Amniotic stem cell (primary cell): Measurements from ENCODE around the gene MEI4.
"Not testable (repeated sequence)": the region's sequence is repeated elsewhere in the genome, so short reads cannot be mapped to it uniquely, and the experiment has no call there.

Experiments used
- DNase-seq: peaks from one replicate; lab custom pipeline; 2025; lab: John Stamatoyannopoulos, UW

MEI4 gene

DNA sequence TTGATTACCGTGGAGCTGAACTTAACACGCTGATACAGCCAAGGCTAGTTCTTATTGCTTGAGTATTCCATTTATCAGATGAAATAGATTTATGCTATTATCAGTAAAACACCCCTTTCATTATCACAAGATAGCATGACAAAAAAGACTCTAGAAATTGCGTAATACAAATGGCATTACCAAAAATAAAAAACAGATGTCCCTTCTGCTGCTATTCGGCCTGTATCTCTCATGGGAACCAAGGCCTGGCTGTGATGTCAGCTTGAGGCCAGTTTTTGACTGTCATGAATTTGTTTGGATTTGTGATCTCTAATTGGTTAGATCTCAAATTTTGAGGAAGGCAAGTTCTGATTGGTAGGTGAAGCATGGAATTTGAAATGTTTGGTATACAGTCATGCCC is 25.2 kb downstream of the MEI4 start:
- DNase-seq = no peak

DNA sequence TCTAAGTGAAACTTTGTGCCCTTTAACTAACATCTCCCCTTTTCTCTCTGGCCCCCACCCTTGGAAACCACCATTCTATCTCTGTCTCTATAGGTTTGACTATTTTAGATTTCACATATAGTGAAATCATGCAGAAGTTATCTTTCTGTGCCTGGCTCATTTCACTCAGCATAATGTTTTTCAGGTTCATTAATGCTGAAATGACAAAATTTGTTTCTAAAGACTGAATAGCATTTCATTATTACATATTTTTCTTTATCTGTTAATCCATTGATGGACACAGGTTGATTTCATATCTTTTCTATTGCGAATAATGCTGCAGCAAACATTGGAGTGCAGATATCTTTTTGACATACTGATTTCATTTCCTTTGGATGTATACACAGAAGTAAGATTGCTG is 30.7 kb downstream of the MEI4 start:
- DNase-seq = no peak

DNA sequence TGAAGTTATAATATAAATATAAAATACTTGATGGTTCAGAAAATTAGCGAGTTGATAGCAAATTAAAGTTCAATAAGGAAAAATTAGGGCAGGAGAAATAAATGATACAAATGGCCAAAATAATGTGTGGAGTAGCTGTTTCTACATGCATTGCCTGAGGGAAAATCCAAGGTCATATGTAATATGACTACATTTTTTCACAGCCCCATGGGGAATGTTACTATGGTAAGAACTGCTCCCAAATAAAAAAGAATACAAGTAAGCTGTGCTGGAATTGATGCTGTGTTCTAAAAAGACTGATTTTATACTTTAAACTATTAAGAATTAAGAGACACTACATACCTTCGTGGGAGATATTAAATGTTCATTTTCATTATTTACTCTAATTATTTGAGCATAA is 34.1 kb downstream of the MEI4 start:
- no peak for DNase-seq

DNA sequence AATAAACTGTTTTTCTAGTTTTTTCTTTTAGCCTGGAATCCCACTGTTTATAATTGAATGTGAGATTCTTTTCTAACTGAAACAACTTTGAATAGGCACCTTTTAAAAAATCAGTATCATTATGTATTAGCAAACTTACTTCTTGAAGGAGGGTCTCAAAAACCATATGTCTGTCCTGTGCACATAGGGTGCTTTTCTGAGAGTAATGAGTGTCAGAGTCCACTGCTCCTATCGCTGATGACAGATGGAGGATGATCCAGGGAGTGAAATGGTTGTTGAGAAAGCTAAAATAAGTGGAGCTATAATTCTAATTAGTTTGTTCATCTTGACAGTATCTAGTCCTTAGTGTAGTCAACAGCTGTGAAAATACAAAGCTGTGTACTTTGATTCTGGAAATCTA is 35.8 kb downstream of the MEI4 start:
- no peak for DNase-seq

DNA sequence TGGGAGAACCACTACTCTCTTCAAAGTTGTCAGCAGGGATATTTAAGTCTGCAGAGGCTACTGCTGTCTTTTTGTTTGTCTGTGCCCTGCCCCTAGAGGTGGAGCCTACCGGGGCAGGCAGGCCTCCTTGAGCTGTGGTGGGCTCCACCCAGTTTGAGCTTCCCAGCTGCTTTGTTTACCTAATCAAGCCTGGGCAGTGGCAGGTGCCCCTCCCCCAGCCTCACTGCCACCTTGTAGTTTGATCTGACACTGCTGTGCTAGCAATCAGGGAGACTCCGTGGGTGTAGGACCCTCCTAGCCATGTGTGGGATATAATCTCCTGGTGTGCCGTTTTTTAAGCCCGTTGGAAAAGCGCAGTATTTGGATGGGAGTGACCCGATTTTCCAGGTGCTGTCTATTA is 47.3 kb downstream of the MEI4 start:
- DNase-seq = not testable (repeated sequence)

DNA sequence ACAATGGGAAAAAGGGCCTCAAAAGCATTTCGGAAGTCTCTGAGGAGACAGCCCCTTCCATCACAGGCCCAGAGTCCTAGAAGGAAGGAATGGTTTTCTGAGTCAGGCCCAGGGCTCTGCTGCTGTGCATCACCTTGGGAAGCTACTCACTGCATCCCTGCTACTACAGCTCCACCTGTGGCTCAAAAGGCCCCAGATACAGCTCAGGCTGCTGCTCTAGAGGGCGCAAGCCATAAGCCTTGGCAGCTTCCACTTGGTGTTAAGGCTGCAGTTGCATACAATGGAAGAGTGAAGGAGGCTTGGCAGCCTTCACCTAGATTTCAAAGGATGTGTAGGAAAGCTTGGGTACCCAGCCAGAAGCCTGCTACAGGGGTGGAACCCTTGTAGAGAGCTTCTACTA is 54.8 kb downstream of the MEI4 start:
- no peak for DNase-seq

DNA sequence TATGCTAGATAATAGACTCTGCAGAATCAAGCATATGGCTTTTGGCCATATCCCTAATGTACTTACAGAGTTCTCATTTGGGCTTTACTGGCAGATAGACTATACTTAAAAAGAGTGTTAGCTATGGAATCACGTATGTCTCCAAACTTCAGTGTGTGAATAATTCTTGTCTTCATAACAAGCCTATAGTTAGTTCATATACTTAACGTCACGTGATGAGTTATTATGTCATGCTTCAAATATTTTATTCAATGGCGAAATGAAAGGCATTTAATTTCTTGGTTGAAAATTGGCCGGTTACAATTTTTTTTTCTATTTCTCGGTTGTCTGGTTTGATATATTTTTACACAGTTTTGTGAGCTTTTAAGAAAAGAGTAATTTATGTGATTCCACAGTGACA is 62.7 kb downstream of the MEI4 start:
- DNase-seq = no peak

DNA sequence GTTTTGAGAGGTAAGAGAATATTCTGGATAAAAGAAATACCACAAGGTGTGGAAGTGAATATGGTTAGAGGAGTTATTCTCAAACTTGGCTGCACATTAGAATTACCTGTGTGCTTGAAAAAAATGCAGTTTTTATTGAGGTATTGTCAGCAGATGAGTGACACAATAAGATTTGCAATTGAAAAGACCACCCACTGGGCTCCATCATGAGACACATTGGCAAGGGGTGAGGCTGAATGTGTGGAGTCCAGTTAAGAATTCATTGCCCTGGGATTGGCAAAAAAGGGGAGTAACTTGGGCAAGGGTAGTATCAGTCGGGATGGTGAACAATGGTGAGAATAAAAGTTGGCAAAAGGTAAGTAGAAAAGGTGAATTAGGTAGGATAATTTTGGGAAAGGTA is 63.5 kb downstream of the MEI4 start:
- no peak for DNase-seq

DNA sequence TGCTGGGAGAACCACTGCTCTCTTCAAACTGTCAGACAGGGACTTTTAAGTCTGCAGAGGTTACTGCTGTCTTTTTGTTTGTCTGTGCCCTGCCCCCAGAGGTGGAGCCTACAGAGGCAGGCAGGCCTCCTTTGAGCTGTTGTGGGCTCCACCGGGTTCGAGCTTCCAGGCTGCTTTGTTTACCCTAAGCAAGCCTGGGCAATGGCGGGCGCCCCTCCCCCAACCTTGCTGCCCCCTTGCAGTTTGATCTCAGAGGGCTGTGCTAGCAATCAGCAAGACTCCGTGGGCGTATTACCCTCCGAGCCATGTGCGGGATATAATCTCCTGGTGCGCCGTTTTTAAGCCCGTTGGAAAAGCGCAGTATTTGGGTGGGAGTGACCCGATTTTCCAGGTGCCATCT is 83.2 kb downstream of the MEI4 start:
- not testable (repeated sequence) for DNase-seq

DNA sequence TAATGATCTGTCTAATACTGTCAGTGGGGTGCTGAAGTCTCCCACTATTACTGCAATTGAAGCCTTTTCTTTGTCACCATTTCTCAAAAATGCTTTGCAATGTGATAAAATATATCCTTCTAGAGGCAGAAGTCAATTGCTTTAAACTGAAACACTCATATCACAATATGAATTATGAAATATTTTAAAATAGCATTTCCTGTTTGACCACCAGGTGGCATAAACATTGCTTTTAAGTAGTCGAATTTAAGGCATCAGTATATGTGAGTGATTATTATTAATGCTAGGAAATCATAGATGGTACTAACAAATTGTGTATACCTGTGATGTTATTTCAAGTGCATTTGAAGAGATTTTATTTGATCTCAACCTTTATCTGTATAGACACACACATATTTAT is 87.5 kb downstream of the MEI4 start:
- DNase-seq = peak; percentile 2

DNA sequence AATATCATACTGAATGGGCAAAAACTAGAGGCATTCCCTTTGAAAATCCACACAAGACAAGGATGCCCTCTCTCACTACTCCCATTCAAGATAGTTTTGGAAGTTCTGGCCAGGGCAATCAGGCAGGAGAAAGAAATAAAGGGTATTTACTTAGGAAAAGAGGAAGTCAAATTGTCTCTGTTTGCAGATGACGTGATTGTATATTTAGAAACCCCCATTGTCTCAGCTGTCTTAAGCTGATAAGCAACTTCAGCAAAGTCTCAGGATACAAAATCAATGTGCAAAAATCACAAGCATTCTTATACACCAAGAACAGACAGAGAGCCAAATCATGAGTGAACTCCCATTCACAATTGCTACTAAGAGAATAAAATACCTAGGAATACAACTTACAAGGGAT is 99.3 kb downstream of the MEI4 start:
- DNase-seq = not testable (repeated sequence)

DNA sequence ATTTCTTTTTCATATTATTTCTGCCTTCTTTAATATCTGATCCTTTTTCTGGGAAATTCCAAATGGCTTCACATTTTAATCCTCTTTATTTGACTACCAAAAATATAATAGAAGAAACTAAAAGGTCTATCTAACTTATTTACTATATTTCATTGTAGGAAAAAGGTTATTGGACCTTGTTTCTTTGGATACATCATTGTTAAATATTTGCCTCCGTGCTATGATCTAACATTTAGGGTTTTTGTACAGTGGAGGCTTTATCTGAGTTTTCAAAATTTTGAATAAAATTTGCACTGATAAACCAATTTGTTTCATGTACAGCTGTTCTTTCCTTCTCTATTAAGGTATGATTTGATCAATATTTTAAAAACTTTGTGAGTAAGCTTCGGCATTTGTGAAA is 109.5 kb downstream of the MEI4 start:
- no peak for DNase-seq

DNA sequence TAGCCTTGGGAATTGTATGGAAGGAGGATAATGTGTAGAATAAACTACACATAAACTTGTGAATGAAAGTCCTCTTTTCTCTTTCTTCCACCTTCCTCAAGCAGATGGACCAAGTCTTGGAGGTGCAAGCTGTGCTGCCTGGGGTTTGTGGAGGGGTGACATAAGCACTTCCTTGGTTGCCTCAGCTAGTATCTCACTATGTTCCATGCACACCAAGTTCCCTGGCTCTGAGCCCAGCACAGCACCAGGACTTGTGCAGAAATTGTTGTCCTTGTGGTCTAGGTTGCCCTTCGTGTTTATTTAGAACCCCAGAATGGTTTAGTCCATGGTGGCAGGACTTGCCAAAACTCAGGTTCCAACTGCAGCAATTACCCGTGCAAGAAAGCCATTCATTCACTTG is 110.3 kb downstream of the MEI4 start:
- no peak for DNase-seq

DNA sequence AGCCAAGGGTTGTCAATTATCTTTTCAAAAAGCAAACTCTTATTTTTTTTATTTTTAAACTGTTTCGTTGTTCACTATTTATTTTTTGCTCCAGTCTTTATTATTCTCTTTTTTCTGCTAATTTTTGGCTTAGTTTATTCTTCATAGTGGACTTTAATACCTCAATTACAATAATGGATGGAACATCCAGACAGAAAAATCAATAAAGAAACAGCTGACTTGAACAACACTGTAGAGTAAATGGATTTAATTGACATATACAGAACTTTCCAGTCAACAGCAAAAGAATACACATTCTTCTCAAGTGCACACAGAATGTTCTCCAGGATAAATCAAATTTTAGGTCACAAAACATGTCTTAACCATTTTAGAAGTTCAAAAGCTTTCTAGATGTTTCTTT is 111.5 kb downstream of the MEI4 start:
- no peak for DNase-seq

DNA sequence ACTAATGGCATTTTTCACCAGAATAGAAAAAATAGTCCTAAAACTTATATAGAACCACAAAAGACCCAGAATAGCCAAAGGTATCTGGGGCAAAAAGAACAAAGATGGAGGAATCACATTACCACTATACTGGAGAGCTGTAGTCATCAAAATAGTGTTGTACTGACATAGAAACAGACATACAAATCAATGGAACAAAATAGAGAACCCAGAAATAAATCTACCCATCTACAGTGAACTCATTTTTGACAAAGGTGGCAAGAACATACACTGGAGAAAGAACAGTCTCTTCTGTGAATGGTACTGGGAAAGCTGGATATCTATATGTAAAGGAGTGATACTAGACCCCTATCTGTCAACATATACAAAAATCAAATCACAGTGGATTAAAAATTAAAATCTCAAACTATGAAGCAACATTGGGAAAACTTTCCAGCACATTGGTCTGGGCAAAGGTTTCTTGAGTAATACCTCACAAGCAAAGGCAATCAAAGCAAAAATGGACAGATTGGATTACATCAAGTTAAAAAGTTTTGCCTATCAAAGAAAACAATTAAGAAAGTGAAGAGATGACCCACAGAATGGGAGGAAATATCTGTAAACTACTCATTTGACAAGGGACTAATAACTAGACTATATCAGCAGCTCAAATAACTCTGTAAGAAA is 120.5 kb downstream of the MEI4 start:
- no peak for DNase-seq

DNA sequence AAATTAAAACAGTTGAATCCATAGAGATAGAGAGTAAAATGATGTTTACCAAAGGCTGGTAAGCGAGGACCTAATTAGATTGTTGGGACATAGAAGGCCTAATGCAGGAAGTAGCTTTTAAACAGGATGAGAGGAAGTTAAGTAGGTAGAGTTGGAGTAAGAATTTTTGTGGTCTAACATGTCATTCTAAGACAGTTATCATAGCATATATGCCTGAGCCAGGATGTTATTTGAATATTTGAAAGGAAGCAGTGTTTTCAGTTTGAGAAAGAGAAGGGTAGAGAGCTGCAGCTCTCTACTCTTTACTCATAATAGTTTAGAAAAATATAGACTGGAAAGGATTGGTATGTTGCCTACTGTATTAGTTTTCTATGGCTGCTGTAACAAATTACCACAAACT is 121.6 kb downstream of the MEI4 start:
- no peak for DNase-seq

DNA sequence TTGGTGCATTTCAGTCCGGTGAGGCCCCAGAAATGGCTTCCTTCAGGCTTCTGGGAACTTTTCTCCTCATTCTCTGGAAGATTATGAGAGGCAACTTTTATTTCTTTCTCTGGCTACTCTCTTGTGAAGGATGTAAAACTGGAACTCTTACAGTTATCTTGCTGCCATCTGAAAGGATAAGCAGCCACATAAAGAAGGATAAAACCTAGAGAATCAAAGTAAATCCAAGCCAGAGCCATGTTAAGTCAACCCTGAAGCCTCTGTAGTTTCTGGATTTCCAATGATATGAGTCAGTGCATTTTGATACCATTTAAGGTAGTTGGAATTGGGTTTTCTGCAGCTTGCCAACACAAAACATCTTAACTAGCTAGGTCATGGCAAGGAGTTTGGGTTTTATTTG is 123.6 kb downstream of the MEI4 start:
- no peak for DNase-seq

DNA sequence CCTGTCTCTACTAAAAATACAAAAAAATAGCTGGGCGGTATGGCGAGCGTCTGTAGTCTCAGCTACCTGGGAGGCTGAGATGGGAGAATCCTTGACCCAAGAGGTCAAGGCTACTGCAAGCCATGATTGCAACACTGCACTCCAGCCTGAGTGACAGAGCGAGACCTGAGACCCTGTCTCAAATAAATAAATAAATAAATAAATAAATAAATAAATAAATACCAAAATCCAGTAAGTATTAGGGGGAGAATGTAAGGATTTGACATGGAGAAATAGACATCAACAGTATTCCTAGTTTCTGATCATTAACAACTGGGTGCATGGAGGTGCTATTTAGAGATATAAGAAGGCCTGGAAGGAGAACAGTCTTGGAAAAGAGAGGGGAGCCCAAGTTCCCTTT is 125.7 kb downstream of the MEI4 start:
- DNase-seq = no peak

DNA sequence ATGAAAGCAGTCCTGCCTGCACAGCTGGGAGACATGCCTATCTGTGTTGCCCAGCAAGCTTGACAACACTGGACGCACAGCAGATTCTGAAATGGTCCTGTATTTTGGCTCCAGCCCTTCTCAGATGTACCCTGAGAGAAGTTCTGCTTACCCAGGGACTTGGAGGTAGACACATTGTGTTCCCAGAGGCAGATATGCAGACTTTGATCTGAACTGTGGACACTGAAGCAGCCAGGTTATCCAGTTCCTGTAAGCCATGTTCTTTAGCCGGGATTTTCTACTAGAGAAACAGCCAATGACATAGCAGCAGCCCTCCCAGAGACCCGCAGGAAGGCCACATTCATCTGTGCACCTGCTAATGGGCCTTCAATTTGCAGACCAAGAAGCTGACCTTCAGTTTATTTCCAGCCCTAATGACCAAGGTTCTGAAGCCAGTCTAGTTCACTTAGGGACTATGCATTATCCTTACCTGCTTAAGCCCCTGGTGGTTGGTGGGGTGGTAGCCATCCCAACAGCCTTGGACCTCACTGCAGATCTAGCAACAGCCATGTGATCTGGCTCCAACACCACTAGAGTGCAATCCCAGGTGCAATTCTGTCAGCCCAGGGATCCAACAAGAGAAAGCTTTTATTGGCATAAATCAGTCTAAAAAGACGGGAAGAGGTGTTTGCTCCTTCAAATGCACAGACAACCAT is 134.2 kb downstream of the MEI4 start:
- DNase-seq = no peak

DNA sequence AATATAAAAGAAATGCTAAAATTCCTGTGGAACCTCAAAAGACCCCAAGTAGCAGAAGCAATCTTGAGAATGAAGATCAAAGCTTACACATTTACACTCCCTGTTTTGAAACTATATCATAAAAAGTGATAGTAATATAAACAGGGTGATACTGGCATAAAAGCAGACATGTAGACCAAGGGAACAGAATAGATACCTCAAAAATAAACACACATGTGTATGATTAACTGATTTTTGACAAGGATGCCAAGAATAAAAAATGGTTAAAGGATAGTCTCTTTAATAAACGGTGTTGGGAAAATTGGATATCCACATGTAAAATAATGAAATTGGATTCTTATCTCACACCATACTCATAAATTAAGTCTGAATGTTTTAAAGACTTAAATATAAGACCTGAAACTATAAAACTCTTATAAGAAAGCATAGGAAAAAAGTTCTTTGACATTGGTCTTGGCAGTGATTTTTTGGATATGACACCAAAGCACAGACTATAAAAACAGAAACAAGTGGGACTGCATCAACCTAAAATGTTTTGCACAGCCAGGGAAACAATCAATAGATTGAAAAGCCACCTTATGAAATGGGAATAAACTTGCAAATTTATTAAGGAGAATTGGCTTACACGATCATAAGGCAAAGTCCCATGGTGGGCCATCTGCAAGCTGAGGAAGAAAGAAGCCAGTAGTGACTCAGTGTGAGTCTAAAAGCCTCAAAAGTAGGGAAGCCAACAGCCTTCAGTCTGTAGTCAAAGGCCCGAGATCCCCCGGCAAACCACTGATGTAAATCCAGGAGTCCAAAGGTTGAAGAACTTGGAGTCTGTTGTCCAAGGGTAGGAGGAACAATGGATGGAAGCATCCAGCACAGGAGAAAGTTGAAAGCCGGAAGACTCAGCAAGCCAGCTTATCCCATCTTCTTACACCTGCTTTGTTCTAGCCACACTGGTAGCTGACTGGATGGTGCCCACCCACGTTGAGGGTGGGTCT is 144.3 kb downstream of the MEI4 start:
- no peak for DNase-seq

DNA sequence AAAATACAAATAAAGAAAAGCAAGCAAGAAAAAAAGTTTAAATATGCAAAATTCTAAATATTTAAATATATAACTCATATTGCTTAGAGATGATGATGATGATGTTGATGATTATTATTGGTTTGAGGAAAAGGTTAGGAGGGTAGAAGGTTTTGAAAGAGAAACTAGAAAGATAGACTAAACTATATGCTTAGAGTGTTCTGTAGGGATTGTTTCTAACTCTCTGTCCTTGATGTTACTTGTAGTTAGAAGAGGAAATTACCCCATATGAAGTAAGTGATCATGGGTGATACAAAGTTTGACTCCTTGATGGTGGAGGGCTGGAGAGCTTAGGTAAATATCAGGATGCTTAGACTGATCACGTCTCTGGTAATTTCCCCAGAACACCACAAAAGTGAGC is 159.5 kb downstream of the MEI4 start:
- no peak for DNase-seq

DNA sequence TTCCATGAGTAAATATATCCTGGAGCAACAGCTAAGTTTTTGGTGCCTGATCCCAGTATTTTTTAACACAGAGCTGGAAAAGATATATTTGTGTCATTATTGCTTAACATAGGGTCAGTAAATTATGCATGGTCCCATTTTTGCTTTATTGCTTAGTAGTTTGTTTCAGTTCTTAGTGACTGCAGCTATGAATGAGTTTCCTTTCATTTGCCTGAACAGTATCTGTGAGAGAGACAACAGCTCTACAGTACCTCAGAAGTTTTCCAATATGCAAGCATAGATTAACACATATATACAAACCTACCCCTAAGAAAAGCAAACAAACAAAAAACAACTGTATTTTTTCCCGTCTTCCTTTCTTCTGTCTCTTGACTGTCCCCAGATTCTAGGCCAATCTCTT is 160.3 kb downstream of the MEI4 start:
- DNase-seq = no peak

DNA sequence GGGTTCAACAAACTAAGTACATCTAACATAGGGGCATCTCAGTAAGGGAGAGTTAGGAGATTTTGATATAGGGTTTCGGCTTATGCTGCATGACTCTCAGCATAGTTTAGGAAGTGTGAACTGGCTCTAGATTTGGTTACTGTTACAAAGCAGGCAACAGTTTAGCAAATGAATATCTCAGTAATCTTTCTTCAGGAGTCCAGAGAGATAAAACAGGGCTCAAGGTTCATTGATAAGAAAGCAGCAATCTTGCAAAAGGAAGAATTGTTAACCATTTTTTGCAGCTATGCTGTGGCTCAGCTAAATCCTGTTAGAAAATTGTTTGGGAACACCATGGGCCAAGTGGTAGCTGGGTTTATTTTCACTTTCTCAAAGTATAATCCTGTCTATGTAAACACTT is 161.3 kb downstream of the MEI4 start:
- DNase-seq = no peak
